Breast epithelium (tissue), 3 donors: ENCODE measurements around the gene ADCY6.

Source experiments
- CTCF ChIP-seq, 3 donors: fragments of 450-650 bp; IDR thresholded peaks; one replicate each; pipeline ENCODE4 v1.5.1; 2016 to 2017; ENCODE audit warnings: antibody characterized with exemption in 3 of 3, mild to moderate bottlenecking in 3 of 3, moderate library complexity in 3 of 3
- POLR2A ChIP-seq: fragments of 450-650 bp; IDR thresholded peaks from one replicate; pipeline ENCODE4 v1.6.1; 2016; ENCODE audit warnings: antibody characterized with exemption, mild to moderate bottlenecking, moderate library complexity
- POLR2AphosphoS5 ChIP-seq, 3 donors: sonication (generic); formaldehyde crosslinking; IDR thresholded peaks; one replicate each; pipeline ENCODE4 v1.6.1; 2017; ENCODE audit warnings: antibody characterized with exemption in 3 of 3

GRCh38 chr12:48789858-48790326 lies 1.0 kb upstream of the ADCY6 start:
- TF ChIP-seq CTCF (IDR thresholded peaks at IDR 0.05) (no peak), POLR2A (no peak), POLR2AphosphoS5 (IDR thresholded peaks at IDR 0.05) (no peak)
